ENCODE measurements around the gene CFB. TPM values are rescaled to one million over a fixed set of nuclear protein-coding genes. Genes with fewer than 3 reads are reported as not detected.
"Not testable (repeated sequence)": the region's sequence is repeated elsewhere in the genome, so short reads cannot be mapped to it uniquely, and the experiment has no call there.

CFB gene
- total and polyA plus RNA-seq, 4 donors, result 2,016 to 3,272 (median 3,140) TPM

GRCh38 chr6:31908791-31909190 is 37.1 kb upstream of the CFB start:
- Histone ChIP-seq H3K36me3 (ENCODE audit: control insufficient read depth in 4 of 4, insufficient read depth in 3 of 4, low read depth in 1 of 4, low read length in 3 of 4) (no peaks in the 10 kb centered on the region), H3K9me3 (ENCODE audit: control insufficient read depth in 4 of 4, low read length in 3 of 4) (no peaks in the 10 kb centered on the region), H3K4me1 (ENCODE audit: control insufficient read depth in 4 of 4, insufficient read depth in 4 of 4, low read length in 3 of 4) (peaks cover 2 to 5% (median 4%) of the 10 kb centered on the region in 4 donors), H3K9ac (ENCODE audit: low read depth in 1 of 2, low read length in 2 of 2) (no peak overlapping the region), H3K4me3 (ENCODE audit: low read depth in 1 of 3, low read length in 3 of 3) (no peak overlapping the region), H3K27ac (ENCODE audit: low read depth in 1 of 2, low read length in 2 of 2) (no peak overlapping the region), H3K27me3 (ENCODE audit: control insufficient read depth in 4 of 4, insufficient read depth in 4 of 4, low read length in 3 of 4) (no peaks in the 10 kb centered on the region)
- whole genome bisulfite sequencing, result 75% methylated on average over 4 of the region's 4 CpGs
- DNase-seq (ENCODE audit: low spot score), result no peak
- TF ChIP-seq GABPA (IDR thresholded peaks at IDR 0.05 in 1 of 2, conservative IDR thresholded peaks at IDR 0.05 in 1 of 2) (no peak), HNF4G (IDR thresholded peaks at IDR 0.05) (no peak), RXRA (IDR thresholded peaks at IDR 0.05) (no peak), EGR1 (IDR thresholded peaks at IDR 0.05; ENCODE audit: low read depth in 2 of 2) (no peak), REST (IDR thresholded peaks at IDR 0.05) (no peak), MAX (IDR thresholded peaks at IDR 0.05) (no peak), NR2F2 (IDR thresholded peaks at IDR 0.05) (no peak)
- TF ChIP-seq, protein P1, sequence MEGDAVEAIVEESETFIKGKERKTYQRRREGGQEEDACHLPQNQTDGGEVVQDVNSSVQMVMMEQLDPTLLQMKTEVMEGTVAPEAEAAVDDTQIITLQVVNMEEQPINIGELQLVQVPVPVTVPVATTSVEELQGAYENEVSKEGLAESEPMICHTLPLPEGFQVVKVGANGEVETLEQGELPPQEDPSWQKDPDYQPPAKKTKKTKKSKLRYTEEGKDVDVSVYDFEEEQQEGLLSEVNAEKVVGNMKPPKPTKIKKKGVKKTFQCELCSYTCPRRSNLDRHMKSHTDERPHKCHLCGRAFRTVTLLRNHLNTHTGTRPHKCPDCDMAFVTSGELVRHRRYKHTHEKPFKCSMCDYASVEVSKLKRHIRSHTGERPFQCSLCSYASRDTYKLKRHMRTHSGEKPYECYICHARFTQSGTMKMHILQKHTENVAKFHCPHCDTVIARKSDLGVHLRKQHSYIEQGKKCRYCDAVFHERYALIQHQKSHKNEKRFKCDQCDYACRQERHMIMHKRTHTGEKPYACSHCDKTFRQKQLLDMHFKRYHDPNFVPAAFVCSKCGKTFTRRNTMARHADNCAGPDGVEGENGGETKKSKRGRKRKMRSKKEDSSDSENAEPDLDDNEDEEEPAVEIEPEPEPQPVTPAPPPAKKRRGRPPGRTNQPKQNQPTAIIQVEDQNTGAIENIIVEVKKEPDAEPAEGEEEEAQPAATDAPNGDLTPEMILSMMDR (IDR thresholded peaks at IDR 0.05; ENCODE audit: low read depth, low read length, missing input control), result no peak

DNA sequence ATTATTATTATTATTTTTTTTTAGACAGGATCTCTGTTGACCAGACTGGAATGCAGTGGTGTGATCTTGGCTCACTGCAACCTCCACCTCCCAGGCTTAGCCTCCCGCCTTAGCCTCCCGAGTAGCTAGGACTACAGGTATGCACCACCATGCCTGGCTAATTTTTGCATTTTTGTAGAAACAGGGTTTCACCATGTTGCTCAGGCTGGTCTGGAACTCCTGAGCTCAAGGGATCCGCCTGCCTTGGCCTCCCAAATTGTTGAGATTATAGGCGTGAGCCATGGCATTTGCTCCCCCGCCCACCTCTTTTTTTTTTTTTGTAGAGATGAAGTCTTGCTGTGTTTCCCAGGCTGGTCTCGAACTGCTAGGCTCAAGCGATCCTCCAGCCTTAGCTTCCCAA is 36.6 kb upstream of the CFB start:
- not testable (repeated sequence) for H3K27me3 ChIP-seq (ENCODE audit: control insufficient read depth in 4 of 4, insufficient read depth in 4 of 4, low read length in 3 of 4); H3K27ac ChIP-seq (ENCODE audit: low read depth in 1 of 2, low read length in 2 of 2); H3K4me3 ChIP-seq (ENCODE audit: low read depth in 1 of 3, low read length in 3 of 3); H3K9ac ChIP-seq (ENCODE audit: low read depth in 1 of 2, low read length in 2 of 2); H3K9me3 ChIP-seq (ENCODE audit: control insufficient read depth in 4 of 4, low read length in 3 of 4); H3K4me1 ChIP-seq (ENCODE audit: control insufficient read depth in 4 of 4, insufficient read depth in 4 of 4, low read length in 3 of 4); DNase-seq (ENCODE audit: low spot score); H3K36me3 ChIP-seq (ENCODE audit: control insufficient read depth in 4 of 4, insufficient read depth in 3 of 4, low read depth in 1 of 4, low read length in 3 of 4)
- WGBS, result 92% methylated on average over 7 of the region's 7 CpGs

- DNase-seq (ENCODE audit: low spot score), result no peak
- H3K27me3 ChIP-seq (ENCODE audit: control insufficient read depth in 4 of 4, insufficient read depth in 4 of 4, low read length in 3 of 4), result no peaks in the 10 kb centered on the region
- no peaks in the 10 kb centered on the region for H3K9me3 ChIP-seq (ENCODE audit: control insufficient read depth in 4 of 4, low read length in 3 of 4)
- H3K4me3 ChIP-seq (ENCODE audit: low read depth in 1 of 3, low read length in 3 of 3), result no peak overlapping the region
- peaks cover 2 to 5% (median 4%) of the 10 kb centered on the region in 4 donors for H3K4me1 ChIP-seq (ENCODE audit: control insufficient read depth in 4 of 4, insufficient read depth in 4 of 4, low read length in 3 of 4)
- no peak for TF ChIP-seq MAX (IDR thresholded peaks at IDR 0.05)
- TF ChIP-seq HNF4A (conservative IDR thresholded peaks at IDR 0.05), result no peak
- no peak for TF ChIP-seq FOXA2 (IDR thresholded peaks at IDR 0.05)
- 86% methylated on average over 11 of the region's 11 CpGs for WGBS
- no peak overlapping the region for H3K27ac ChIP-seq (ENCODE audit: low read depth in 1 of 2, low read length in 2 of 2)
- H3K36me3 ChIP-seq (ENCODE audit: control insufficient read depth in 4 of 4, insufficient read depth in 3 of 4, low read depth in 1 of 4, low read length in 3 of 4), result no peaks in the 10 kb centered on the region
- H3K9ac ChIP-seq (ENCODE audit: low read depth in 1 of 2, low read length in 2 of 2), result no peak overlapping the region
Measured at GRCh38 chr6:31911826-31912585, 33.9 kb upstream of the CFB start.
